Ramos (cell line): ENCODE results near the gene GPR35.

Experiments used
- in situ Hi-C: fragments of 300-500 bp; cut with MboI; formaldehyde crosslinking; loops from one replicate; pipeline ENCODE4 v1.14.3; 2022; ENCODE audit warnings: low sequenced_read_pairs; ENCODE audit not compliant: unreplicated experiment

Gene GPR35

GRCh38 chr2:240620149-240620731, 5.0 kb upstream of the GPR35 start:
- in situ Hi-C loops: no loop called here

GRCh38 chr2:240620859-240621258, 4.4 kb upstream of the GPR35 start:
- in situ Hi-C loops: no loop called here

GRCh38 chr2:240622060-240622411, 3.2 kb upstream of the GPR35 start:
- in situ Hi-C loops: no loop called here

GRCh38 chr2:240622531-240623235, 2.6 kb upstream of the GPR35 start:
- in situ Hi-C loops: no loop called here

- in situ Hi-C loops: no loop called here
Measured at GRCh38 chr2:240623531-240624010, 1.7 kb upstream of the GPR35 start.

GRCh38 chr2:240624011-240624949, 1.0 kb upstream of the GPR35 start:
- in situ Hi-C loops: no loop called here

- in situ Hi-C loops: no loop called here
Measured at GRCh38 chr2:240626531-240627300, 1.4 kb downstream of the GPR35 start.

GRCh38 chr2:240627736-240628506, 2.6 kb downstream of the GPR35 start:
- in situ Hi-C loops: no loop called here

- in situ Hi-C loops: no loop called here
Measured at GRCh38 chr2:240628507-240628807, 3.2 kb downstream of the GPR35 start.

- in situ Hi-C loops: no loop called here
Measured at GRCh38 chr2:240628808-240629618, 3.7 kb downstream of the GPR35 start.

- in situ Hi-C loops: no loop called here
Measured at GRCh38 chr2:240629619-240629967, 4.3 kb downstream of the GPR35 start.

GRCh38 chr2:240629968-240630770, 4.9 kb downstream of the GPR35 start:
- in situ Hi-C loops: no loop called here

- in situ Hi-C loops: no loop called here
Measured at GRCh38 chr2:240630771-240631547, 5.7 kb downstream of the GPR35 start.

GRCh38 chr2:240631548-240632305, 6.4 kb downstream of the GPR35 start:
- in situ Hi-C loops: no loop called here

- in situ Hi-C loops: no loop called here
Measured at GRCh38 chr2:240632306-240632721, 7.0 kb downstream of the GPR35 start.

- in situ Hi-C loops: no loop called here
Measured at GRCh38 chr2:240635121-240635997, 10.1 kb downstream of the GPR35 start.
